Fibroblast of the conjunctiva (primary cell): ENCODE results near the gene NDUFS2.

Source experiments
- DNase-seq: peaks from one replicate; pipeline ENCODE4 v3.0.0-alpha.2; 2010; ENCODE audit warnings: low read depth

The NDUFS2 gene

DNA sequence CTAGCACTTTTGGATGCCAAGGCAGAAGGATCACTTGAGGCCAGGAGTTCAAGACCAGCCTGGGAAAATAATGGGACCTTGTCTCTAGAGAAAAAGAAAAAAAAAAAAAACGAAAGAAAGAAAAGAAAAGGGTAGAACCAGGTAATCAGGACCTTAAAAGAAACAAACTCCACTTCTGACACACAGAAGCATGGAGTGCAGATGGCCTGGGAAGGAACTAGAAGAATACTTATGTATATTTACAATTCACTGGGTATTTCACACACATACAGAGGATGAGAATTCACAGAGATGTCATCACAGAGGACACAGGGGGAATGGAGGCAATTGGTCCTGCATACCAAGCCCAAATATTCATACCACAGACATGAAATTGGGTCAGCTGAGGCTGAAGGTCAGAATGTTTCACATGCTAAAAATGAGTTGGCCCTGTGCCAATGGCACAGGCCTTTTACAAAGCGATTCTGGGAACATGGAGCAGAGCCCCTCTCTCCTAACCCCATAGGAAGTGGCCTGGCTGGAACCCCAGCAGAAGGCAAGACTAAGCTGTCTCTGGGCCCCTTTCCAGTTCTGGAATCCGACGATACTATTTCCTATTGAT is 29.3 kb upstream of the NDUFS2 start:
- peak; percentile 79 for DNase-seq

DNA sequence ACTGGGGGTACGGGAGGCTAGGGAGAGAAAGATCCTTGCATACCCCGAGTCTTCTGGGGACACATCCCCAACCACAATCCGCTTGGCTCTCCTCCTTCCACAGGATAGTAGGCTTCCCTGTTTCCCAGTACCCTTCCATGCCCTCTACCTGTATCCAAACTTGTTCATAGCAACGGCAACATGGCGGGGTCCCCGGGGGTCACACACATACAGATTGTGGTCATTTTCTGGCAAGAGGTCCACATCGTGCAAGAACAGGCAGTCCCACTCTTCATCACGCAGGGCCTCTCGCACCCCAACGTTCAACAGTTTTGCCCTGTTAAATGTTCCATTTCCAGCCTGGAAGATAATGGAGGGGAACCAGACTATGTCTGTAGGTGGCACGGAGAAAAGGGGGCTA is 28.5 kb upstream of the NDUFS2 start:
- DNase-seq = no peak

DNA sequence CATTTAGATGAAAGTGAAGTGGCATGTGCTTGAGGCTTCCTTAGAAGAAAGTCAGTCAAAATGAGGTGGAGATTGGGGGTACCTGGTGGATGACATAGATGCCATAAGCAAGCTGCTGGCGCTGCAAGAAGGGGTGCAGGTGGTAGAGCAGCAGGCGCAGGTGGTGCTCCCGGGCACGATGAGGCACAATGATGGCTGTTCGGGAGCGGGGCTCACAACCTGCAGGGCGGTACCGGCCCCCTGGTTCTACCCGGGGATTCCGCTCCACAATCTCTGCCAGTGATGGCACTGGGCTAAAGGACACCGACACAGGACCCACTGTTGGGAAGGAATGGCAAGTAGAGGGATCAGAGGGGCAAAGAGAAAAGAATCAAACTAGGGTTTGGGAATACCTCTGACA is 27.3 kb upstream of the NDUFS2 start:
- DNase-seq = no peak

DNA sequence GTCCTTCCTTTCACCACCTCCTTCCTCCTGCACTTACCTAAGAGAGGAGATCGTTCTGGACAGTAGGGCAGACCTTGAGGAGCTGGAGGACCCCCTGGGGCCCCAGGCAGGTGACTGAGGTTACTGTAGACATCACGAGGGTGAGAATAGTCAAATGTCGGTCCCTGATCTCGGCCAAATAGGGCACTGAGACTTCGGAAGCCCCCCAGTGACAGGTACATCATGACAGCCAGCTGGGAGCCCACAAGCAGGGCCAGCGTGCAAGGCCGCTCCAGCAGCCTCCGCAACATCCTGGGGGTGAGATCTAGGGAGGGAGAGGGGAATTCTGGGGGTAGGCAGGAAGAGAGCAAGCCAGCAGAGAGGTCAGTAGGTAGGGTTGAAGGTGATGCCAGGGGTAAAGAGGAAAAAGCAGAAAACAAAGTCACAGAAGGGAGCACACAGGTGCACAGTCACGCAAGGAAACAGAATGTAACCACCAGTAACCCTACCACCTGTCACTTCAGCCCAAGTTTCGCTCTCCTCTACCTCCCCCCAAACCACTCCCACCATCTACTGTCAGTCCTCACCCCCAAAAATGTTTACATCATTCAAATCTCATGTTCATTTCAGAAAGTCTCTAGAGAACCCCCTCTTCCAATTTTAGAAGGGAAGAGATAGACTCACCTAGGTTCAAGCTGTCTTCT is 26.3 kb upstream of the NDUFS2 start:
- DNase-seq = no peak

DNA sequence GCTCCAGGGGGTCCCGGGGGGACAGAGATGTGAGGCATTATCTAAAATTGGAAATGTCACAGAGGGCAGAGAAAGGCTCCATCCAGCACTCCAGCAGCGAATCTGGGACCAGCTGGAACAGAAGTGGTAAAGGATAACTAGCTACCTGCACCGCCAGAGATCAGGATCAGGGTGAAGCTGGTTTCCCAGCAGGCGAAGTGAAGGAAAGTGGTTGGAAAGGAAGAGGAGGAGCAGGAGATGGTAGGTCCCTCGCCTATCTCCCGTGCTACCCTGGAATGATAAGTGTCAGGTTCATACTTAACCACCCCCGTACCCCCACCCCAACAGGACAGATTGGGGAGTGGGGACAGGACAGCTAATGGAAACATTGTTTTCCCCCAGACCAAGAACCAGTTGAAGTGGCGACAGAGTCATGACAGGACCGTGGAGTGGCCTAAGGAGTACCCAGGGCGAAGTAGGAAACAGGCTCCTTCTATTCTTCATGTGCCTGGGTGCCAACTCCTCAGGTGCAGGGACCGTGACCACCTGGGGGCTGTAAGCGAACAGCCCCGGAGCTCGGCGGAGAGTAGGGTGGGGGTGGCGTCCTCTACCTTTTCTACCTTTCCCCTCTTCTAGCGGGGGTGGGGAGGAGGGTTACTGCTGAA is 25.6 kb upstream of the NDUFS2 start:
- DNase-seq = no peak

DNA sequence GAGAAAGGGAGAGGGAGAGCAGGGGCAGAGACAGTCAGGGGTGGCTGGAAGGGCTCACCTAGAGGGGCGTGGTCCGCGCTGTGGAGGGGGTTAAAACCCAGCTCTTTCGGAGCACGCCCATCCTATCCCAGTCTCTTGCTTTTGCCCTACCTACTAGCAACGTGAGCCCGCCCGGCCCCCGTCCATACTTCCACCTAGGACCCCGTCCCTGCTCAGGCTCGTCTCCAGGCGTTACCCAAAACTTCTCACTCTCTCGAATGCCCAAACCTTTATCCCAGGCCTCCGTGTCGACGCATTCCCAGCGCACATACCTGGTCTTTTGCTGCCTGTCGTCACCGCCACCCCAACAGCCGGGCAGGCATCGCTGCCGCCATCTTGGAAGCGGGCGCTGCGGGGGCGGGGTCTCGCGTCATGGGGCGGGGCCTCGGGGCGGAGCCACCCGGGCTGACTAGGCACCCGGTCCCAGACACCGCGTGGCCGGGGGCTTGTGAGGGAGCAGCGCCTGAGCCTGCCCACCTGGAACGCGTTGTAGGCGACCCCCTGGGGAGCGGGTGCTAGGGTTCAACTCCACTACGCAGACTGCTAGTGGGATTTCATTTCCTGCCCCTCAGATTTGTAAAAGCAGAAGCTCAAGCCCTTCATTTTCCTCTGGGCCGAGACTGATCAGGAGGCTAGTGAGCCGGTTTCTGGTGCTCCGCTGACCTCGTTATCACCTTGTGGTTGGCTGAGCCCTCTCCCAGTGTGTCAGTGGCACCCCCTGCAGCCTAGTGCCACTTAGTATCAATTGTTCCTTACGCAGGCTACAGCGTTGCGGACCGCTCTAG is 24.8 kb upstream of the NDUFS2 start, which contains the start of gene B4GALT3:
B4GALT3 (minus strand) TSS at position 396 of the 824 bp plus-strand sequence. CDS start 1,447 bp downstream, outside the sequence.
- DNase-seq = no peak

DNA sequence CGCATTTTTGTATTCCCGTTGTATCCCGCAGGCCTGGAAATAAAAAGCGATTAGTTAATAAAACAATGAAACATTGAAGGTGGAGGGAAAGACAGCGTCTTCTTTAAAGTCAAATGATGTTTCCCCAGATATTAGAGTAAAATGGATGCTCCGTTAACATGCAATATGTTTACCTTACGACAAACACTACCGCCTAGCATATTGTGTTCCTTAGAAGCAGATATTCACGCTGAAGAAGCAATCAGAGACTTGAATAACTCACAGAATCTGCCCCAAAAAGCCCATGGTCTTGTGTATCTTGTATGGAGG is 24.3 kb upstream of the NDUFS2 start:
- DNase-seq = no peak

DNA sequence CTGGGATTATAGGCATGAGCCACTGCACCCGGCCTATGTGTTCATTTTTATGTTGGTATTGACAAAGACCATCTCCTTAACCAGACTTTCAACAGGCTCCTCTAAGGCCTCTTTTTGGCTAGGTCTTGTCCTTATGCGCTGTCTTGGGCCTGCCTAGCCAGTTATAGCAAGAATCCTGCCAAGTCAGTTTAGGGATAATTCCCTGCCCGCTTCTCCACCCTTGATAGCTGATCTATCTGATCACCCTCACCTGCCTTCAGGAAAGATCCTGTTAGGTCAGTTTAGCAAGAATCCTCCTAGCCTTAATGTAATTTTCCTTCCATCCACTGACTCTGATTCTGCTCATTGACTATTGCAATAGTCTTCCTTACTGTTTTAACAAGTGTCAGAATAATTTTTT is 22.5 kb upstream of the NDUFS2 start:
- no peak for DNase-seq

DNA sequence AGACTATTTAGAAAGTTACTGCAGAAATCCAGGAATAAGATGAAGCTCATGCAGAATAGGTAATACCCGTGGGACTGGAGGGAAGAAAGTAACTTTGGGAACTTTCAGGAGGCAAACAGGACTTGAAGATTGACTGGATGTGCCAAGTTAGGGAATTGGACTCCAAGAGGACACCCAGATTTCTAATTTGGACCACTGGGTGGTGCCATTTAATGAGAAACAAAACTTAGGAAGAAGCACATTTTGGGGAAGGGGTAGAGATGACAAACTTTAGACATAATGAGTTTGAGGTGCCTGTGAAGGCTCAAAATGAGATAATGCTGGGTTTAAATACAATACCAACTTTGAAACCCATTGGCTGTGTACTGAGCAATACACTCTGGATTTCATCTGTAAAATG is 21.5 kb upstream of the NDUFS2 start:
- no peak for DNase-seq

DNA sequence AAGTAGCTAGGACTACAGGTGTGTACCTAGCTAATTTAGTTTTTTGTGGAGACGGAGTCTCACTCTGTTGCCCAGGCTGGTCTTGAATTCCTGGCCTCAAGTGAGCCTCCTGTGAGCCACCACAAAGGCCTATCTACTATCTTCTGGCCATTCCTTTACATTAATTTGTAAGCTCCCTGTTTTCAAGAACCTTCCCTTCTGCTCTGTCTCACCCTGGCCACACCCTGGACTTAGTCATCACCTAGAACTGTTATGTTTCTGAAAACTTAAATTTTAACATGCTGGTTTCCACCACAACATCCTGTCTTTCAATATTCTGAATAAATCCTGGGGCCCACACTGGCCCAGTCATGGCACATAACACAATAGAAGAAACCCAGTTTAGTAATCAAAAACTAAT is 20.0 kb upstream of the NDUFS2 start:
- DNase-seq = no peak

DNA sequence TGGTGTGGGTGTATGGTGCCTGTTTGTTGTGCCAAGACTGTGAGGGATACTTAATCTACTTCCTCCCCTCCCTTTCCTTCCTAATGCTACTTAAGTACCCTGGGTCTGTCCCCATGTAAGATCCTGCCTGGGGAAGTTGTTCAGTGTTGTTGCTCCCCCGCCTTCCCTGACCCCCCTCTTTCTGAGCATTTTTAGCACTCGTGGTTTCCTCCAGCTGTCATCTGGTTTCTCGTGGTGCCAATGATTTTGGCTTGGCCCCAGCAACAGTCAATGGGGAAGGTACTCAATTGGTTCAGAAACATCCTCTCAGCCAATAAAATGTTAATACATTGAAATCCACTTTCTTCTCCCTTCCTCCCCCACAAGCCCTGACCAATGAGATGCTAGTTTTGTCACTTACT is 16.9 kb upstream of the NDUFS2 start:
- DNase-seq = no peak

DNA sequence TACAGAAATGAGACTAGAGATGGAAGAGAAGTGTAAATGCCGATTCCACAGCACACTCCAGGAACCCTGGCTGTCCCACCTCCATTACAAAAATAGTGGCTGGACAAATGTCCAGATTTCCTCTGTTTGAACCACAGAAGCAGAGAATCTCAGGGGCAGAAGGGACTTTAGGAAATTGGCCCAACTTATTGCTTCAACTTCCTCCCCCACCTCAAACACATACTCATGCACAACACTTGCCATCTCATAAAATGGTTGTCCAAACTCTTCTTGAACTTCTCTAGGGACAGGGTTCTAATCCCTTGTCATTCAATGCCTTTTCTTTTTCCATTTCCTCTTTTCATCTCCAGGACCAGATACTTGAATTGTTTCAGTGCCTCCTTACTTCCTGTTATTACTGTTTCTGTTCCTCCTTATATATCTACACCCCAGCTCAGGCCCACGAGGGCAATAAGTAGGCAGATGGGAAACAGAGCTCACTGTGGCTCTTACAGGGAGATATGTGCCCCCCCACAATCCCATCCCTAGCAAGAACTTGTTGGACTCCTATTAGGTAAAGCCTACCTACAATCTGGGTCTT is 16.3 kb upstream of the NDUFS2 start:
- DNase-seq = no peak

DNA sequence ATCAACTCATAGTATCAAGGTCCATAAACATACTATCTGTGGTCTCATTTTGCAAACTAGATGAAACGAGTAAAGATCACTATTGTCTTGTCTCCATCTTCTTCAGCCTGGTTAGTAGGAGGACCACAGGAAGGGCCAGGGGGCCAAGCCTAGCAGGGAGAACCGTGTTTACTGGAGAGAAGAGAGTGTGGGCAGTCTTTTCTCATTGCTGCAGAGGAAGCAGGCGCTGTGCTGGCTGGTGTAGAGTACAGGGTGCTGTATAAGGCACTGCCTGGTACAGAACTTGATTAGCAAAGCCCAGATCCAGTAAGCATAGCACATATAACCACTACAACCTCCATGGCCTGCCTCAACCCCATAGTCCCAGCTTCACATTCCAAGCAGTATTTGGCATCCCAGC is 14.9 kb upstream of the NDUFS2 start:
- DNase-seq = no peak

DNA sequence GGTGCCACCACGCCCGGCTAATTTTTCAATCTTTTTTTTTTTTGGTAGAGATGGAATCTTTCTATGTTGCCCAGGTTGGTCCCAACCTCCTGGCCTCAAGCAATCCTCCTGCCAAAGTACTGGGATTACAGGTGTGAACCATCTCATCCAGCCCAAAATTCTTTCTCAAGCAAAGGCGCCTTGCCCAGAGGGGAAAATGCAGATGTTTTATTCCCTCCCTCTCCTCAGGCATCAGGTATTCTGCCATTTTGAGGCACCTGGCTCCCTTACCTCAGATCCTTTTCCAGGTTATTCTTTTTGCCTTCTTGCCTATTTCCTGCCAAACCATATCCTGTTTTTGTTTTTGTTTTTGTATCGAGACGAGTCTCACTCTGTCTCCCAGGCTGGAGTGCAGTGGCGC is 13.8 kb upstream of the NDUFS2 start:
- no peak for DNase-seq

DNA sequence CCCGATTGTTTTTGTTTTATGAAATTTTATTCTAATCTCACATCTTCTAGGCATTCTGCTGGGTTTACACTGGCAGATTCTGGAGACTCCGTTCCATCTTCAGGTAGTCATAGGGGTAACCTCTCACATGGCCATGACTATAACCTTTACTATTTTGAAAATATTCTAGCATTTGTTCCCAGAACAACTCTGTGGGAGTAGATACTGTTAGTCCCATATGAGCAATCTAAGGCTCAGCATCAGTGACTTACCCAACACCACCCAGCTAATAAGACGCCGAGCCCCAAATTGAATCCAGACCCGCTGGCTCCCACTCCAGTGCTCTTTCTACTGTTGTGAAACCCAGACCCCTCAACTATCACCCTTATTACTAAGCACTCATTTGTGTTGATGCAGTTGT is 13.1 kb upstream of the NDUFS2 start:
- peak; percentile 74 for DNase-seq

DNA sequence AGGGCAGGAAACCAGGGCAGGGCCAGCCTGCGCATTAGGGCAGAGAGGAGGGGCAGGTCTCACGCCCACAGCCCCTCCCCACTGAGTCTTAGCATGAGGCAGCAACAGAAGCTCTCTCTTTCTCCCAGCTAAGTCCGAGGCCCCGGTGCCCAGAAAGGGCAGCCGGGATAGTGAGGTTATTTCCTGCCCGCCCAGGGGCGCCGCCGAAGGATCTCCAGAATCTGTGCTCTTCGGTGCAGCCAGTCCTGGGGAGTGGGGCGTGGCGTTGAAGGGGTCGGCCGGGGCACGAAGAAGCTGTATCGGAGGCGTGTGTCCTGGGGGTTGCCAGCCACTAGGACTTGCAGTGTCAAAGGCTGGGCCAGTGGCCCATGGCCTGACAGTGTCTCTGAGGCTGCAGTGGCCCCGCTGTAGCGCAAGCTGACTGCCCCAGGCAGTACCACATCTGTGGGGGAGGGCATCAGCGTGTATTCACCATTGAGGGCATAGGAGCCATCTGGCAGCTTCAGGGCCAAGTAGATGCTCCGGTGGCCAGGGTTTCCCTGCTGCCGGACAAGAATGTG is 11.1 kb upstream of the NDUFS2 start:
- no peak for DNase-seq

DNA sequence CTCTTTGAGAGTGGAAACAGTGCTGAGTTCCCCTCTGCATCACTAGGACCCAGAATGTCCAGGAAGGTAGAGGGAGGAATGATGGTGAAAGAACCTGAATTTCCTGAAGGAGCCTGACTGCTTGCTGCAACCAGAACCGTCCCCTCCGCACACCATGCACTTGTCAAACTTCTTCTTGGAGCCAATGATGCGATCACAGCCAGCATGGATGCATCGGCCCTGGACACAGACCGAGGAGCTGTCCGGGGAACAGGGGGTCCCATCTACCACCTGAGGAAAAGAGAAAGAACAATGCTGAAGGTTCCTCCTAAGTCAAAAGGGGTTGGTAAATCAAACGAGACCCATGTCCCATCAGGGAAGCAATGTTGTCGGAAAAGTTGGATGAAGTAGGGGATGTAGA is 10.2 kb upstream of the NDUFS2 start:
- DNase-seq = no peak

DNA sequence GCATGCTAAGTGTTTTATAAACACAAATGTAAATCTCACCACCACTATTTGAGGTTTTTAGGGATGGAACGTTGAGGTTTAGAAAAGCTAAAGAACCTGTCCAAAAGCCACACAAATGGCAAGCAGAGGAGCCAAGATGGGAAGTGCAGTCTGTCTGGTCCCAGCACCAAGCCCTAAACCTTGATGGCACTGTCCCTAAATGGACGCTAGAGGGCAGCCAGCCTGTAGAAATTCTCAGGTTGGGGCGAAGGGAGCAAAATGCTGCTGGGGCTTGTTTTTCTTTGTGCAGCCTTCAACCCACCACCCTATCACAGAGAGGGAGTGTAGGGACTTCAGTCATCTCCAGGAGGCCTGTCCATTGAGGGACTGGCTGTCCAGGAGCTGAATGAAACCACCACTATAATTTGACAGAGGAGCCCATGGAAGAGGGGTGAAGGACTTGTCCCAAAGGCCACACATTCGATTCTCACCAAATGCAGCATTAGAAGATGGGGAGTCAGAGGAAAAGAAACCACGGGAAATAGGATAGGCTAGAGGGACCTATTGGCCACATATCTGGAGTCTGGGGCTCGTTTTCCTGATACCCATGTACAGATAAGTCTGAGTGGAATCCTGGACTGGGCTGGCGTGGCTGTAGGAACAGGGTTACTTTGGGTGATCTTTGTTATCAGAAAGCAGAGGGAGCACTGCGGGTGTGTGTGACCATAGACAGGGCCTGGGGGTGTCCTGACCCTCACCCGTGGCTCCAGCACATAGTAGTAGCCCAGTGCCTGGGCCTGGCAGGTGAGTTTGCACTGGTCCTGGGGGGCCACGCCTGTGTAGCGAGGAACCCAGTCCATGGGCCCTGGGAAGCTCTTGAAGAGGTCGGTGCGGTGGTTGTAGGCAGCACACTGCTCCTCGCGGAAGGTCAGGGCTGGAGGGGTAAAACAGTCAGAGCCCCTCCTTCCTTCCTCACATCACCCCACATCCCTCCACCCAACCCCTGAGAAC is 9.4 kb upstream of the NDUFS2 start:
- DNase-seq = no peak

DNA sequence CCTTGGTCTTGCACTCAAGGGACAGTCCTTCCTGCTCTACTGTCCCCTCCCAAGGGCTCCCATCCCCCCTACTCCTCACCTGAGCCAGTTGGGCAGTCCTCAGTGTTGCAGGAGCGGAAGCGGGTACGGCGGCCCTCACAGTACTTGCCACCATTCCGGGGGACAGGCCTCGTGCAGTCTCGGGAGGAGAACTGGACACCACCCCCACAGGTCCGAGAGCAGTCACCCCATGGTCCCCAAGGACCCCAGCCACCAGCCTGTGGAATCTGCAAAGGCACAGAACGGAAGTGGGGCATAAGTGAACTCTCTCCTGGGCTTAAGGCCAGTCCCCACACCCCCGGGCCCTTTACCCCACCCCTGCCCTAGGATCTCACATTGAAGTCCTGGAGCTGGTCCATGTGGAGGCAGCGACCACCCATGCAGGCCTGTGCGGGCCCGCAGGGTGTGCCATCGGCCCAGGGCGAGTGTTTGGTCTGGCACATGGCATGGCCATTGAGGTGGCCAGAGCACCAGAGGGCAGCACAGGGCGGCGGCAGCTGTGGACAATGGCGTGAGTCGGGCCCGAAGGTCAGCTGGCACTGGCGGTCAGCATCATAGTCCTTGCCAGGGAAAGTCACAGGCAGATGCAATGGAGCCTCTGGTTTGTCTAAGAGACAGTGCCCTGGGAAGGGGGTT is 8.5 kb upstream of the NDUFS2 start:
- no peak for DNase-seq

DNA sequence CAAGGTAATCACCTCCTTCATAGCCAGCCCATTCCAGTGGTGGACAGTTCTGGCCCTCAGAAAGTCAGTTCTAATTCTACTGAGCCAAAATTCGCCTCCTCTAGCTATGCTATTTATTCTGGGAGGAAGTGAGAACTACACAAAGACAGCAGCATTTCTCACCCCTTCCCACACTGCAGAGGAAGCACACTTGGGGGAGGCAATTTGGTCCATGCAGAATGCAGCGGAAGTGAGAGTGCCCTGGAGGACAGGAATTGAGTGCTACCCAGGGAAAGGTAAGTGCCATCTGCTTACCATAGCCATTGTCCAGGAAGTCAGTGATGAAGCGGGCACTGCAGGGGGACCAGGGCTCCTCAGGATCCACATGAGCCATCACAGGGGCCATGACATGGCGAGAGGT is 7.0 kb upstream of the NDUFS2 start:
- no peak for DNase-seq
